Mesendoderm (in vitro differentiated cells): Measurements from ENCODE around the gene RUNX3.

Experiments used
- DNase-seq: peaks from one replicate; pipeline ENCODE4 v3.0.0; 2013
- H2AK5ac ChIP-seq: 2 replicates; pipeline ENCODE4 v1.6.1; 2013; ENCODE audit warnings: low read length, inconsistent platforms
- H2BK120ac ChIP-seq: 2 replicates; pipeline ENCODE4 v1.6.1; 2013; ENCODE audit warnings: low read depth, mild to moderate bottlenecking, low read length, moderate library complexity, mixed read lengths
- H2BK15ac ChIP-seq: replicated peaks from 2 replicates; pipeline ENCODE4 v1.6.1; 2013; ENCODE audit warnings: low read depth, mild to moderate bottlenecking, moderate library complexity
- H2BK5ac ChIP-seq: 2 replicates; pipeline ENCODE4 v1.6.1; 2013; ENCODE audit warnings: low read length, inconsistent platforms
- H3K18ac ChIP-seq: 2 replicates; pipeline ENCODE4 v1.6.1; 2013; ENCODE audit warnings: mild to moderate bottlenecking, low read length, mixed read lengths
- H3K23ac ChIP-seq: one replicate; pipeline ENCODE4 v1.6.1; 2013; ENCODE audit warnings: low read length
- H3K27ac ChIP-seq: 2 replicates; pipeline ENCODE4 v1.5.1; 2013; ENCODE audit warnings: low read depth, mild to moderate bottlenecking, inconsistent platforms, low read length, moderate library complexity
- H3K27me3 ChIP-seq: 2 replicates; pipeline ENCODE4 v1.6.1; 2013; ENCODE audit warnings: low read length, control low read depth, mild to moderate bottlenecking, inconsistent platforms; ENCODE audit not compliant: insufficient read depth, poor library complexity
- H3K36me3 ChIP-seq: 2 replicates; pipeline ENCODE4 v1.6.1; 2013; ENCODE audit warnings: low read length, inconsistent platforms; ENCODE audit not compliant: control insufficient read depth, insufficient read depth
- H3K4ac ChIP-seq: one replicate; pipeline ENCODE4 v1.6.1; 2013; ENCODE audit warnings: low read depth, mild to moderate bottlenecking, low read length, moderate library complexity
- H3K4me1 ChIP-seq: 2 replicates; pipeline ENCODE4 v1.6.1; 2013; ENCODE audit warnings: low read depth, low read length, inconsistent platforms; ENCODE audit not compliant: control insufficient read depth
- H3K4me2 ChIP-seq: 2 replicates; pipeline ENCODE4 v1.6.1; 2013; ENCODE audit warnings: low read length
- H3K4me3 ChIP-seq: 2 replicates; pipeline ENCODE4 v1.5.1; 2013; ENCODE audit warnings: mild to moderate bottlenecking, low read length
- H3K56ac ChIP-seq: one replicate; pipeline ENCODE4 v1.6.1; 2013; ENCODE audit warnings: low read length
- H3K79me1 ChIP-seq: 2 replicates; pipeline ENCODE4 v1.6.1; 2013; ENCODE audit warnings: low read length, inconsistent platforms
- H3K79me2 ChIP-seq: 2 replicates; pipeline ENCODE4 v1.6.1; 2013; ENCODE audit warnings: mild to moderate bottlenecking, low read length; ENCODE audit not compliant: control insufficient read depth, insufficient read depth
- H3K9ac ChIP-seq: 2 replicates; pipeline ENCODE4 v1.6.1; 2013; ENCODE audit warnings: low read length, inconsistent platforms
- H4K5ac ChIP-seq: one replicate; pipeline ENCODE4 v1.6.1; 2013; ENCODE audit warnings: low read length
- H4K8ac ChIP-seq: one replicate; pipeline ENCODE4 v1.6.1; 2013; ENCODE audit warnings: low read depth, mild to moderate bottlenecking, control low read depth, low read length, moderate library complexity
- WGBS: extraction: QIAGEN DNeasy Blood & Tissue Kit; methylation state at CpG from one replicate; pipeline ENCODE4 v1.1.7; 2013; ENCODE audit warnings: low lambda C conversion rate, missing lambda C conversion rate; ENCODE audit not compliant: insufficient coverage; ENCODE audit errors: extremely low coverage; 5-methylcytosine and 5-hydroxymethylcytosine counted together

RUNX3 gene

GRCh38 chr1:24972915-24973242 is 42.8 kb upstream of the RUNX3 start:
- no CpG with 5 or more reads among the region's 6 CpGs for WGBS
- no peak overlapping the region for H3K4me2 ChIP-seq
- no peak overlapping the region for H3K4me3 ChIP-seq
- no peaks in the 10 kb centered on the region for H3K79me2 ChIP-seq
- H3K9ac ChIP-seq, result no peak overlapping the region
- no peaks in the 10 kb centered on the region for H3K36me3 ChIP-seq
- no peak overlapping the region for H3K27ac ChIP-seq
- no peak for DNase-seq
- H3K4me1 ChIP-seq, result peaks cover 13% of the 10 kb centered on the region
- H3K79me1 ChIP-seq, result no peaks in the 10 kb centered on the region
- no peak overlapping the region for H3K4ac ChIP-seq
- no peak overlapping the region for H3K23ac ChIP-seq
- peak overlapping the region; percentile 52 for H3K18ac ChIP-seq
- no peaks in the 10 kb centered on the region for H3K27me3 ChIP-seq
- no peak overlapping the region for H2BK15ac ChIP-seq
- H4K5ac ChIP-seq, result no peak overlapping the region
- H2BK5ac ChIP-seq, result peak overlapping the region; percentile 56
- peak overlapping the region; percentile 66 for H2BK120ac ChIP-seq
- H3K56ac ChIP-seq, result peak overlapping the region; percentile 62
- H2AK5ac ChIP-seq, result no peak overlapping the region
- no peak overlapping the region for H4K8ac ChIP-seq

GRCh38 chr1:24972221-24972914 is 42.3 kb upstream of the RUNX3 start:
- peak overlapping the region; percentile 62 for H3K56ac ChIP-seq
- WGBS, result no CpG with 5 or more reads among the region's 8 CpGs

GRCh38 chr1:24970926-24971875 is 41.1 kb upstream of the RUNX3 start:
- H3K27ac ChIP-seq, result no peak overlapping the region
- no peak overlapping the region for H3K4ac ChIP-seq
- no peaks in the 10 kb centered on the region for H3K27me3 ChIP-seq
- H2BK5ac ChIP-seq, result no peak overlapping the region
- no peak overlapping the region for H4K5ac ChIP-seq
- no peak overlapping the region for H4K8ac ChIP-seq
- peak overlapping the region; percentile 52 for H3K56ac ChIP-seq
- no peak overlapping the region for H3K23ac ChIP-seq
- no peak for DNase-seq
- no peaks in the 10 kb centered on the region for H3K79me2 ChIP-seq
- peaks cover 13% of the 10 kb centered on the region for H3K4me1 ChIP-seq
- no peak overlapping the region for H2BK120ac ChIP-seq
- H2BK15ac ChIP-seq, result no peak overlapping the region
- H3K9ac ChIP-seq, result no peak overlapping the region
- WGBS, result no CpG with 5 or more reads among the region's 23 CpGs
- H2AK5ac ChIP-seq, result peak overlapping the region; percentile 73
- no peaks in the 10 kb centered on the region for H3K79me1 ChIP-seq
- H3K36me3 ChIP-seq, result no peaks in the 10 kb centered on the region
- no peak overlapping the region for H3K4me2 ChIP-seq
- H3K4me3 ChIP-seq, result no peak overlapping the region
- H3K18ac ChIP-seq, result peak overlapping the region; percentile 35

More at GRCh38 chr1:24972221-24972914, 42.3 kb upstream of the RUNX3 start:
- H3K4ac ChIP-seq, result peak overlapping the region; percentile 23
- peak overlapping the region; percentile 53 for H3K27ac ChIP-seq
- peak overlapping the region; percentile 58 for H4K8ac ChIP-seq
- H3K27me3 ChIP-seq, result no peaks in the 10 kb centered on the region
- peak overlapping the region; percentile 56 for H2BK5ac ChIP-seq
- peak overlapping the region; percentile 61 for H3K18ac ChIP-seq
- no peak overlapping the region for H4K5ac ChIP-seq
- peak; percentile 30 for DNase-seq
- H3K79me1 ChIP-seq, result no peaks in the 10 kb centered on the region
- H3K4me1 ChIP-seq, result peaks cover 13% of the 10 kb centered on the region
- H3K79me2 ChIP-seq, result no peaks in the 10 kb centered on the region
- no peak overlapping the region for H2BK15ac ChIP-seq
- H2AK5ac ChIP-seq, result no peak overlapping the region
- H3K4me3 ChIP-seq, result no peak overlapping the region
- H3K23ac ChIP-seq, result no peak overlapping the region
- H2BK120ac ChIP-seq, result peak overlapping the region; percentile 16
- H3K36me3 ChIP-seq, result no peaks in the 10 kb centered on the region
- H3K9ac ChIP-seq, result no peak overlapping the region
- H3K4me2 ChIP-seq, result no peak overlapping the region

- no peaks in the 10 kb centered on the region for H3K36me3 ChIP-seq
- no peaks in the 10 kb centered on the region for H3K27me3 ChIP-seq
- DNase-seq, result peak; percentile 66
- no peak overlapping the region for H3K4me3 ChIP-seq
- H3K27ac ChIP-seq, result no peak overlapping the region
- peaks cover 13% of the 10 kb centered on the region for H3K4me1 ChIP-seq
- no peak overlapping the region for H2BK15ac ChIP-seq
- no peaks in the 10 kb centered on the region for H3K79me2 ChIP-seq
- no peak overlapping the region for H4K8ac ChIP-seq
- H3K23ac ChIP-seq, result no peak overlapping the region
- peak overlapping the region; percentile 33 for H3K9ac ChIP-seq
- H2AK5ac ChIP-seq, result no peak overlapping the region
- no peak overlapping the region for H3K18ac ChIP-seq
- H2BK120ac ChIP-seq, result no peak overlapping the region
- no peak overlapping the region for H3K4me2 ChIP-seq
- no peak overlapping the region for H3K4ac ChIP-seq
- no peak overlapping the region for H4K5ac ChIP-seq
- H3K79me1 ChIP-seq, result no peaks in the 10 kb centered on the region
- no CpG with 5 or more reads among the region's 13 CpGs for WGBS
- H3K56ac ChIP-seq, result peak overlapping the region; percentile 67
- H2BK5ac ChIP-seq, result no peak overlapping the region
Measured at GRCh38 chr1:24970399-24970753, 40.3 kb upstream of the RUNX3 start.

GRCh38 chr1:24969596-24970398 is 39.7 kb upstream of the RUNX3 start:
- Histone ChIP-seq H2AK5ac (no peak overlapping the region), H3K79me2 (no peaks in the 10 kb centered on the region), H2BK15ac (no peak overlapping the region), H4K5ac (no peak overlapping the region), H3K4me1 (peaks cover 13% of the 10 kb centered on the region), H3K27me3 (no peaks in the 10 kb centered on the region), H3K79me1 (no peaks in the 10 kb centered on the region), H3K18ac (no peak overlapping the region), H3K9ac (no peak overlapping the region), H2BK120ac (no peak overlapping the region), H3K27ac (no peak overlapping the region), H3K56ac (peak overlapping the region; percentile 67), H3K4me2 (no peak overlapping the region), H3K23ac (no peak overlapping the region), H3K4ac (no peak overlapping the region), H3K4me3 (no peak overlapping the region), H4K8ac (no peak overlapping the region), H2BK5ac (no peak overlapping the region), H3K36me3 (no peaks in the 10 kb centered on the region)
- no CpG with 5 or more reads among the region's 26 CpGs for WGBS
- peak; percentile 63 for DNase-seq
